Fibroblast of the conjunctiva (primary cell): Measurements from ENCODE around the gene CASQ2.

Experiments used
- DNase-seq: peaks from one replicate; pipeline ENCODE4 v3.0.0-alpha.2; 2010; ENCODE audit warnings: low read depth

CASQ2 gene

DNA sequence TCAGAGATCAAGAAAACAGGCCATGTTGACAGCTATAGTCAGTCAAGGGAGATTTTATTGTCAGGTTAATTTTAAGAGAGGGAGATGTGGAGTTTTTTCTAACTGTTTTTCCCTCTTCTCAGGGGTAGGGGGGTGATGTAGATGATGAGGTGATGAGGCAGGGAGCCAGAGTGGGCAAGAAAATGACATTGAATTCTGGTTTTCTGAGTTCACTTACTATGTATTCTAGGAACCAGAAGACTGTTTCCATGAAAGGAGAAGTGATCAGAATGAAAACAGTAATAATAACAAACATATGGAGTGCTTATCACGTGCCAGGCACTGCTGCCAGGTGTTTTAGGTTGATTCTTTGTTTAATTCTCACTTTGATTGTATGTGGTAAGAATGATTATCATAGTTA is 40.2 kb downstream of the CASQ2 start:
- DNase-seq, result no peak

- DNase-seq, result peak; percentile 93
These were observed 40.7 kb downstream of the CASQ2 start for GRCh38 chr1:115727706-115728249.

DNA sequence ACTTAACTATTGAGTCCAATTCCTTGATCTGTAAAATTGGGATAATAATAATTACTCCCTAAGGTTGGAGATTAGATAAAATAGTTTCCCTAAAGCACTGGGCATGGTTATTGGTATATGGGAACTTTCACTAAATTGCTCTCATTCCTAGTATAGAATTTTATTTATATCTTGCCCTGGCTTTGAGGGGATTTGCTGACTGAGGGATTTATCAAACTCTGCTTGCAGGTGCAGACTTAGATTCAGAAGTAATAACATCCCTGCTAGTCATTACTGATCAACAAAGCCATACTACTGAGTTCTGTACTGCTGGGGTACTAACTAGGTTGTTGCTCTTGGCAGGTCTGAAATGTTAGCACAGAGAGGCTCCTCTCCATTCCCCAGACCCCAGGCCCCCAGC is 41.9 kb downstream of the CASQ2 start:
- no peak for DNase-seq

DNA sequence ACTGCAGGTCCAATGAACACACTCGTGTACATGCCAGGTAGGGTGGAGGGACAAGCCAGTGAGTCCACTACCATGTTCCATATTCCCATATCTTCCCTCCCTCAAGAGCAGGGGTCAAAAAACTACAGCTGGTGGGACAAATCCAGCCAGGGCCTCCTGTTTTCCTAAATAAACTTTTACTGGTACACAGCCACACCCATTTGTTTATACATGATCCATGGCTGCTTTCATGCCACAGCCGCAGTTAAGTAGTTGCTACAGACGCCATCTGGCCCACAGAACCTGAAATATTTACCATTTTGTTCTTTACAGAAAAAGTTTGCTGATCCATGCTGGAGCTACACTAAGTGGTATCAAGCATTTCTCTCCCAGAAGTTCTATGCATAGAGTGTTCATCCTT is 42.4 kb downstream of the CASQ2 start:
- DNase-seq, result no peak

GRCh38 chr1:115725600-115725999 is 42.9 kb downstream of the CASQ2 start:
- DNase-seq, result no peak

GRCh38 chr1:115723756-115724155 is 44.8 kb downstream of the CASQ2 start:
- DNase-seq, result no peak

- no peak for DNase-seq
These were observed 46.3 kb downstream of the CASQ2 start for GRCh38 chr1:115722221-115722620.

DNA sequence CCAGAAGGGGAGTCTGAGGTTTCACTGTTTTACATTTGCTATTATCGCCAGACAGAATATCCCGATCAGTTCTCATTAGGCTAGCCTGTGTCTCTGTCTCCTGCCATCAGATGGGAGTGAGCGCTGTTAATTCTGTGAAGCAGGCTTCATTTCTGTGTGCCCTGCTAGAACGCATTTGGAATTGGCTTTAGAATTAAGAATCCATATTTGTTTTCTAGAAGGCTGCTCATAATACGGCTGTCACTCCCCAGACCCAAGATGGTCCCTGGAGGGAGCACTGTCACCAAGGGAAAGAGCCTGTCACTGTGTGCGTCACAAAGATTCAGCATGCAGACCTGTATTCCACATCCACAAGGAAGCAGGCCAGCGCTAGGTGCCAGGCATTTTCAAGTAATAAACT is 49.2 kb downstream of the CASQ2 start:
- no peak for DNase-seq

- DNase-seq, result no peak
These were observed 50.3 kb downstream of the CASQ2 start for GRCh38 chr1:115718011-115718754.

DNA sequence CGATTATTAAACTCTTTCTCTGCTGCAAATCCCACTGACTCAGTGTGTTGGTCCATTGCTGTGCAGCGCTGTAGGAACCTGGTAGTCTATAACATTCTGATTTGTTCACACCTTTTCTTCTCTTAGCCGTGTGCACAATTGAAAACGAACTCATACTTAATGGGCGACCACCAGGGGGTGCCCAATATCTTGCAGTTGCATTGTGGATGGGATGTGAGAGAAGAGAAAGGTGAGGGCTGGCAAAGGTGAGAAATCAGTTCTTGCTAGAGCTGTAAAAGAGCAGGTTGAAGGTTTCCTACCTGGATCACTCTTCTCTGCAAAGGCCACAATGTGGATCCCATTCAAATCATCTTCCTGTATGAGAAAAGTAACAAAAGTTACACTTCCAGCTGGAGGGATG is 51.0 kb downstream of the CASQ2 start:
- peak; percentile 24 for DNase-seq

DNA sequence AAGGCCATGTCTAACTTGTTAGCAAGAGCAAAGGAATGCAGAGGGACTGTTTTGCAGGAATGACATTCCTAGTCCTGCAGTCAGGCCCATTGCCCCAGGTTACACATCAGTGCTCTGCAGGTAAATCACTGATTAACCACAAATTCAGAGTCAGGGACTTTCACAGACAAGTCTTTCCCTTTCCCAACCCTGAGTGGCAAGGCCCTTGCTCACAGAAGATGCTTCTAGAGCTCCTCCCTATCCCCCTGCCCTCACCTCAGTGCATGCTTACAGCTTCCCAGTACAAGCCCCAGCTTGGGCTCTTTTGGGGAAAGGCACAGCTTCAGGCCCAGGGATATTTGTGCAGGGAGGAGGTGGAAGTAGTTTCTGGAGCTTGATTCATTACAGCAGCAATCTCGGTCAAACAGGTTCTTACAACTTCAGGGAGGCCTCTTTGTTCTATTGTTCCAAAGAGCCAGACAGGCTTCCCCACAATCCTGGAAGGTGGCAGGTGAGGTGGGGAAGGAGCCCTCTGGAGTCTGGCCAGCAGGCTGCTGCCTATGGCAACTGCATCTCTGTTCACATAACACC is 53.9 kb downstream of the CASQ2 start:
- no peak for DNase-seq

DNA sequence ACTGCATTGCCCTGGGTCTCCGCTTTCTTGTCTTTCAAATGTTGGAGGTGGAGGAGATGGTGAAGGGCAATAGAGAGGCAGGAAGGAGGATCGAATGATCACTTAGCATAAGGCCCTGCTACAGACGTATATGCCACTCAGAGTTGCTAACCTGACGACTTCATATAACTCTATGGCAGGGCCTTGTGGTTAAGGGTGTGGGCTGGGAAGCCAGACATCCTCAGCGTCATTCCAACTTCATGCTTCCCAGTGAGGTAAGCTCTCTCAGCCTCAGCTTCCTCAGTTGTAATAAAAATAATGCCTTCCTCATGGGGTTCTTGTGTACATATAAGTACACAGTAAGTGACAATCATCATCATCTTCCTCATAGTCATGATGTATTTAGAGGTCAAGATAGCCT is 54.6 kb downstream of the CASQ2 start:
- no peak for DNase-seq

DNA sequence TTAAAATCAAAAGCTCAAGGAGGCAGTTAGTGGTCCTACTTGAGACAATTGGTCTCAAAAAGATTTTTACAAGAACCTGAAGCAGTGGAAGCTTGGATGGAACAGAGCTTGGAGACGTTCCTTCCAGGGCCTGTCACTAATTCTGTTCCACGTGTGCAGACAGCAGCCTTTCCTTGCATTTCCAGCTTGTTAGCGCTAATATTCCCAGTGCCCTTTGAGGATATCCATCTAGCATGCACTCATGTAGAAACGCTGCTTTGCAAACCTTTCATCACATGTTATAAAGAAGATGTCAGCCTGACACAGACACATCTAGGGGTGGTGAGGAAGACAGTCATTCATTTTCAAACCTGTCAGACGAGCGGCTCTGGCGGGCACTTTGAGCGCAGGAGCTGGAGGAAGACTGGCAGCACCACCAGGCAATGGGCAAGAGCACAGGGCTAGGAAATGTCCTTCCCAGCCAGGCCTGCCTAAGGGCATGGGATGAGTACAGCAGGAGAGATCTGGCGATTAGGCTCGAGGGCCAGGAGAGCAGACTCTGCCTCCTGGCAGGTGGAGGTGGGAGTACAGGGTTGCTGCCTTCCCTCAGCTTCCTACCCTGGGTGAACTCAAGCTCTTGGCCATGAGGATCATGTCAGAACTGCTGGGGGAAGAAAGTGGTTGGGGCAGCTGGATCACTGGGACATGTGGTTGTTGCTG is 55.5 kb downstream of the CASQ2 start:
- DNase-seq, result no peak

DNA sequence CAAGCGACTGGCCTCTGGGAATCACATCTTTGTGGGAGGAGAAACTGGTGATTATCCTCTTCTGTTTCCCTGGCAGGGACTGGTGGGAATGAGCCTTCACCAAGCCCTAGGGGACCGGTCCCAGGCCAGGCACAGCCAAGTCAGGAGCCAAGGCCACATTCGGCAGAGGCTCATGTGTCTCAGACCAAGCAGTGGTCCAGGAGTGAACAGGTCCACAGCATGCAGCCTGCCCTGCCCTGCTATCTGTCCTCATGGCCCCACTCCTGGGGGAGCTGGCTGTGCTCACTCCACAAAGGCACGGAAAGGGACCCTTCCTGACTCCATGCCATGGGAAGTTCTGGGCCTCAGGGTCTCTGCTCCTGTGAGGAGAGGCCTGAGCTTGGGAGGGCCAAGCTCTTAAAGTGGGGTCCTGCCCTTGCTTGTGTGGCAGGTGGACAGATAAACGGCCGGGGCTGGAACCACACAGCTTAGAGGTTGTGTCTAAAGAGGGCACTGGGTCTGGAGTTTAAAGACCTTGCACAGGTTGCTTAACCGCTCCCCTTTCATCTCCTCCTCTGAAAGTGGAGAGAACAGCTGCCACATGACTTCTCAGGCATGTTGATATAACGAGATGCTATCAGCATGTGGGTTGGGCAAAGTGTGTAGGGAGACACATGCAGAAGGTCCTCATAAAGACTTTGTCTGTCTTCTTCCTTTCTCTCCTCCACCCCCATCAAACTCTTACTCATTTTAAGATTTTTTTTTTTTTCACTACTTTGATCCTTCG is 57.5 kb downstream of the CASQ2 start:
- no peak for DNase-seq

GRCh38 chr1:115706587-115707425 is 61.7 kb downstream of the CASQ2 start:
- peak; percentile 47 for DNase-seq

DNA sequence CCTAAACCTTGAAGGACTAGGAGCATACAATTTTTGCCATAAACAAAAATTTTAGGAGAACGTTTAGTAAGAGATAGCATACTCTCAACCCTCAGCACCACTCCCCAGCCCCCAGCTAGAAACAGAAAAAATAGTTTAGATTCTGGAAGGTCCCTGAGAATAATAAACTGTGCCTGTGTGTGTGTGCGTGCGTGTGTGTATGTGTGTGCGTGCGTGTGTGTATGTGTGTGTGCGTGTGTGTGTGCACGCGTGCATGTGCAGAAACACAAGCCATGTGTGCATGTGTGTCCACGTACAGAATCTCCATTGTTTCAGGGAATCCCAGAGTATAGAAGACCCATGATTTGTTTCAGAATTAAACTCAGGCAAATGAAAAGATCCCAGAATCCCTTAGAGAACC is 62.6 kb downstream of the CASQ2 start:
- DNase-seq, result no peak

DNA sequence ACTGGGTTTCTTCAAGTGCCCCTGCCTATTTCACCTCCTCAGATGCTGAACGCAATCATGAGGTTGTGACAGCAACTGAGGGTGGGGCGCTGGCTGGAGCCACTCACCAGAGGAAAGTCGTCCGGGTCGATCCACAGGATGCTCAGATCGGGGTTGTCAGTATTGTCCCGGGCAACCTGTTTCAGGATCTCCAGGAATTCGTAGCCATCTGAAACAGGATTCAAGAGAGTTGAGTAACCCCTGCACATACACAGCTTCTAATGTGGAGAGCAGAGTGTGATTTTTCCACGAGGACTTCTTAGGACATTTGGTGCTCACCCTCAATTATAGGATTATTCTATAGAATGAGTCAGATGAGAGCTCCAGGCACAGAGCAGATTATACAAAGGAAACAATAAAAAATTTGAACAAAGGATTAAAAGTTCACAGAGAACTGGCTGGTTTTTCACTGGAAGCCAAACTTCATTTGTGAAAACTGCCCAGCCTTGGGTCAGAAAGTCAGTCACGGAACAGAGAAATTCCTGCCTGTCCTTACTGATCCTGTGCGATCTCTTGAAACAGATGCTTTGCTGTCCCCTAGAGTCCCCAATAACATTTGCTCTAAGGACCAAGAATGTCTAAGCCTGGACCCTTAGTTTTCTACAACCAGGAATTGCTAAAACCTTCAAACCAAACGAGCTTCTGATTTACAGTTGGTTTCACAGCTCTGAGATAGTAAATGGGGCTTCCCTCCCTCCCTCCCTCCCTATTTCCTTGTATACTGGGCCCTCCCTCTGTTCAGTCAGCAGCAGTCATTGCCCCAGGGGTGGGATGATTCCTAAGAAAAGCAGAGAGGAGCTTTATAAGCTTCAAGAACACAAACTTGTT is 63.2 kb downstream of the CASQ2 start:
- DNase-seq, result no peak

- no peak for DNase-seq
These were observed 65.6 kb downstream of the CASQ2 start for GRCh38 chr1:115702959-115703358.

GRCh38 chr1:115701090-115701489 is 67.4 kb downstream of the CASQ2 start:
- DNase-seq, result no peak

DNA sequence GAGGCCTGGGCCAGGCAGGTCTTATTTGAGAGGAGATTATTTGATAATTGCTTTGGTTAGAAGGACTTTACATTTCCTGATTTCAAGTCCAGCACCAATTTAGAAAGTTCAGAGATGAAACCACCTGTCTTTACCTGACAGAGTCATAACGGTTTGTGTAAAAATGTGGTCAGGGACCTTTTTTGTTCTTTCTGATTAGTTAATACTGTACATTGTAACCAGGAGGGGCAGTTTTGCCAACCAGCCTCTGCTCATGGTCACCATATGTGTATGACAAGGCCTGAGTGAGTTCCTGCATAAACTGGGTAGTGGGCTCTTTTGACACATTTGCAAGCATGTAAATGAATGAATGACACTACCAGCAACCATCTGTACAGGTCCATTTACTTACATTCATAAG is 70.9 kb downstream of the CASQ2 start:
- no peak for DNase-seq

DNA sequence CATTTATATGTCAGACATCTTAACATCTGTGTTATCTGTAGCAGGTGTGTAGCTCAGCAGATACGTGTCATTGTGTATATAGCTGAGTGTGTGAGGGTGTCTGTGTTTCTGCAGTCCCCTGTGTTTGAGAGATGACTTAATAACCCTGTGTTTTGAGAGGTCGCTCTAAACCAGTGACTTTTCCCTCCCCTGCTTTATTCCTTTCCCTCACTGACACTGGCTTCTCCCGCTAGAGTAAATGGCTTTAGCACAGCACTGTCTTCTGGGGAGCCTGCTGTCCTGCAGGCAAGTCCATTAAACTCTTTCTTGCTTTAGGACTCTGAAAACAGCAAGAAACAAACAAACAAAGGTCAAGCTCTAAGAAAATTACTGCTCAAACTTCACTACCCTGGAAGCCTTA is 73.7 kb downstream of the CASQ2 start:
- DNase-seq, result no peak
